Sciatic nerve (tissue), 2 donors: ENCODE measurements around the gene SRC. TPM values are rescaled to one million over a fixed set of nuclear protein-coding genes. Genes with fewer than 3 reads are reported as not detected.

Experiments
- ATAC-seq: fragments of 200-7000 bp; cut with Tn5 transposase; one replicate; pipeline ENCODE4 v1.9.1; 2020; ENCODE audit warnings: mild to moderate bottlenecking, moderate library complexity
- DNase-seq: peaks from one replicate; pipeline ENCODE4 v3.0.0-alpha.2; 2020; ENCODE audit warnings: low spot score
- intact Hi-C: fragments of 100-400 bp; cut with DNase I; formaldehyde crosslinking; loops from one replicate; pipeline ENCODE4 v1.14.2; 2022
- total RNA-seq: library from RNA; stranded (reverse); fragmentation: NEBNext Ultra II Directional; extraction: Animal tissue kit (Norgen Biotek cat#: 25700); gene quantifications from one replicate; pipeline ENCODE4 v1.2.1, GENCODE V29; 2021
- donor health status: DM: no; HTN: no; CAD: no.
- donor health status: DM: no; HTN: no; CAD: no.

SRC gene
- total RNA-seq, 1 donor from 2014 or later = 23.7 TPM

DNA sequence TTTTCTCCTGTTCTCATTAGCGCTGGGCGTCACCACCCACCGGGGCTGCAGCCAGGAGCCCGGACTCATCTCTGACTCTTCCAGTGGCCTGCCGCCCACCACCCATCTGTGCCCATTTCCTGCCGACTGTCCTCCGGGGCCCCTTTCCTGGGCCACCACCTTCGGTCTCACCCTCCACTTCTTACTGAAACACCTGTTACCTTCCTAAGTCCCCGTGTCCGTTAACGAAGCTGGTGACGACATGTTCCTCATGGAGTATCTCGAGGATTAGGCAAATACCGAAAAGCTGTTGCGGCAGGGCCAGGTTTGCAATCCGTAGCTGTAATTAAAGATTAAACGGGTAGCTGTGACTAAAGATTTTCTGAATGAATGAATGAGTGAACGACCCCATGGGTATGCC is 80.2 kb downstream of the SRC start:
- intact Hi-C loops = no loop called here
- DNase-seq (no peak), ATAC-seq (no peak)

DNA sequence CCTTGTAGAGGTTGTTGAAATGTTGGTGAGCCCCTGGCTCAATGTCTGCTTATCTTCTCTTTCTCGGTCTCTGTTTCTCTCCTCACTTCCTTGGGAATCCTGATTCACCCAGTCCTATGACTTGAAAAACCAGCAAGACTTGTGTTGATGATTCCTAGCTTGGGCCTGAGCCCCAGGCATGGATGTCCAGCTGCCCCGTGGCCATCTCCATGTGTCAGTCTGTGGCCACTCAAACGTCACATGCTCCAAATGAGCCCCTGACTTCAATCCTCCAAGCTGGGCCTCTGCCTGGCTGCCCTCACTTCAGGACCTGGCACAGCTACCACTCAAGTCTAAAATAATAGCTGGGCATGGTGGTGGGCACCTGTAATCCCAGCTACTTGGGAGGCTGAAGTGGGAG is 81.0 kb downstream of the SRC start:
- DNase-seq (no peak), ATAC-seq (no peak)
- intact Hi-C loops = loop anchor here (1.0 kb wide), 1 partner anchor 43 kb away; no protein-coding TSS in a partner anchor

- no peak for ATAC-seq
- DNase-seq = no peak
- intact Hi-C loops = no loop called here
These were observed 84.1 kb downstream of the SRC start for GRCh38 chr20:37430044-37430443.

DNA sequence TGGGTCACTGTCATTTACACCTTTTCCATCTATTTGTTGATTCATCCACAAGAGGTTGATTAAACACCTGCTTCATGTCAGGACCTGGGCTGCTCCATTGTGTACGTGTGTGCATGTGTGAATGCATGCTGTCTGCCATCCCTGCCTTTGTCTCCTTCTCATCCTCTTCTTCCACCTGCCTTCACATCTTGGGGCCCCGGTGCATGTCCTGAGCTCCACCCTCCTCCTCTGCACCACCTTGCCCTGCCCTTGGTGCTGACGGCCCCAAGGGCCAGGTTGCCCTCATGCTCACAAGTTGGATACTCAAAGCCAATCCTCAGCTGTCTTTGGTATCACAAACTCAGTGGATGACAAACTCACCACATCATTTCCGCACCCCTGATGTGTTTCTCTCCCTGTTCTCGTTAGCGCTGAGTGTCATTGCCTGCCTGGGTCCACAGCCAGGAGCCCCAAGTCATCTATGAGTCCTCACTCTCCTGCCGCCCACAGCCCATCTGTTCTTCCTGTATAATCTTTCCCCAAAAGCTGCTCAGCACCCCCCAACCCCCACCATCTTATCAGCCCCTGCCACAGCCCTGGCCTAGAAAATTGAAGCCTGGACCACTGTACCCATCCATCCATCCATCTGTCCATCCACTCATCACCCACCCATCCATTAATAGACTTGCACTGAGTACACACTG is 85.0 kb downstream of the SRC start:
- ATAC-seq (no peak), DNase-seq (no peak)
- intact Hi-C loops = no loop called here

DNA sequence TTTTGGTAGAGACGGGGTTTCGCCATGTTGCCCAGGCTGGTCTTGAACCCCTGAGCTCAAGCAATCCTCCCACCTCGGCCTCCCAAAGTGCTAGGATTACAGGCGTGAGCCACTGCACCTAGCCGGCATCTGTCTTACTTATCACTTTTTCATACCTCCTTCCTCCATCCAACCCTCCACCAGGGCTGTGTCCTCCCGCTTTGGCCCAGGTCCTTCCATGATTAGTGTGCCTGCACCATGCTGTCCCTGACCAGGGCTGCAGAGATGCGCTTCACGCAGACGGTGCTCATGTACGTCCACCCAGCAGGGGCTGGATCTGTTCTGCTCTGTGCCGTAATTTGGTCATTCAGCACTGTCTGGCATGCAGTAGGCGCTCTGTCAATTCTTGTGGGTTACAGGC is 85.8 kb downstream of the SRC start:
- DNase-seq (no peak), ATAC-seq (no peak)
- intact Hi-C loops = no loop called here

DNA sequence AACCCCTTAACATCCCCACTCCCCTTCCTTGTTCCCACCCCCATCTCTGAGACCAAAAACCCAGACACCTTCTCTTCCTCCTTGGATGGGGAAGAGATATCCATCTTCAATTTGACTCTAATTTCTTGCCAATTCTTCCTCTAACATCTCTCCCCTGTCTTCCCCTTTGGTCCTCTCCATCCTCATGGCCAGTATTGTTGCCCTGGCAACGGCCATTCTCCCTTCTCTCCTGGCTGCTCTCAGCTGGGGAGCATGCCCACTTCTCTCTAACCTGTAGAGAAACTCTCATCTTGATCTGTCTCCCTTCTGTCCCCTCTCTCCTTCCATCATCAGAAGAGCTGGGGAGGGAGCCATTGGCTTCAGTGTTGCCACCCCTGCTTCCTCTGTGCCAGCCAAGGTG is 86.7 kb downstream of the SRC start:
- intact Hi-C loops = no loop called here
- ATAC-seq (no peak), DNase-seq (no peak)

DNA sequence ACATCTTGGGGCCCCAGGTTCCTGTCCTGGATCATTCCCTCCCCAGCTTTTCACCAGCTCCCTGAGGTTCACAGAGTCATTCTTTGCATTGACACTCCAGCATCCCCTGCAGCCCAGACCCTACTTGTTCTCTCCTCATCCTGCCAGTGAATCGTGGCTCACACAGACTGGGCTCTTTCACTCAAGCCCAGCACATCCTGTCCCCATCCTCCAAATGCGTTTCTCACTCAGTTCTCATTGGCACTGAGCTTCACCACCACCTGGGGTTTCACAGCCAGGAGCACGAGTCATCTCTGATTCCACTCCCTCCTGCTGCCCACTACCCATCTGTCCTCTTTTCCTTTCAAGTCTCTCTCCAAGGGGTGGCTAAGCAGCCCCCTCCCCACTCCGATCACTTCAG is 89.7 kb downstream of the SRC start:
- DNase-seq = no peak
- no peak for ATAC-seq
- intact Hi-C loops = no loop called here

DNA sequence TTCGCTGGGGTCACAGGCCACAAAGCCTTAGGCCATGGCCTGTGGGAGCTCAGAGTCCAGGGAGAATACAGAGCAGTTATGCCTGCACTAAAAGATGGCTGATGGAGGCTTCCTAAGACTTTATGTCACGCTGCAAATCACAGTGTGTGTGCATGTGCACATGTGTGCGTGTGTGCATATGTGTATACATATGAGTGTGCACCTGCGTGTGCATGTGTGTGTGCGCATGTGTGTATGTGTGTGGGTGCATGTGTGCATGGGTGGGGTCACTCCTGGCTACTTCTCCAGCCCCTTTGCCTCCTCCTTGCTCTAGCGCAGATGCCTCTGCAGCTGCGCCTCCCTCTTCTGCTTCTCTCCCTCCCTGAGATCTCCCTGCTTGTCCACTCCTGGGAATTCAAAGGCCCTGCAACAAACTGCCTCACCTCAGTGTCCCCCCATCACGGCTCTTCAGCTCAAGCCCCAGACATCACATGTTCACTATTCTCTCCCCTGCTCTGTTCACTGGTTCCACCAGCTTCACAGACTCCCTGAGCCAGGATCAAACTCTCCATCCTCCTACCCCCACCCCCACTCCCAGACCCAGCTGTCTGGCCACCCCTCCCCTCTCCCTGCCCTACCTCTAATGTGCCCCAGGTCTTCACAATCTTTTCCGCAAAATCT is 90.7 kb downstream of the SRC start:
- intact Hi-C loops = no loop called here
- no peak for DNase-seq
- no peak for ATAC-seq

- ATAC-seq (no peak), DNase-seq (no peak)
- intact Hi-C loops = no loop called here
These were observed 91.7 kb downstream of the SRC start for GRCh38 chr20:37437676-37438075.

GRCh38 chr20:37438464-37439222 is 92.7 kb downstream of the SRC start:
- no peak for ATAC-seq
- intact Hi-C loops = no loop called here

GRCh38 chr20:37439223-37439933 is 93.4 kb downstream of the SRC start:
- DNase-seq (no peak), ATAC-seq (no peak)
- intact Hi-C loops = no loop called here

More at GRCh38 chr20:37438464-37439222, 92.7 kb downstream of the SRC start:
- DNase-seq = no peak

DNA sequence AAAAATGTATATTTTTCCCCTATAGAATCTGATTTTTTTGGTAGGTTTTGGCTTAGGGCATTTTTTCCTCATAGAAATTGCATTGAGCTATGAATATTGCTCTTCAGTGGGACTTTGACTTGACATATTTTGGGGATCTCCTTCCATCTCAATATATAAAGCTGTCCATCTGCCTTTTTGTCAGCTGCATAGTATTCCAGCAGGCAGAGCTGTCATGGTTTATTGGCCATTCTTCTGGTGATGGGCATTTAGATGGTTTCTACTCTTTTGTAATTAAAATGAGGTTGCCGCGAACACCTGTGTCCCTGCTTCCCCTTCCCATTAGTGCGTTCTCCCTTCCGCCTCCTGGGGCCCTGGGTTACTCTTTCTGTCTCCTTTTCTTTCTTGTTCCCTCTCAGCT is 95.1 kb downstream of the SRC start:
- ATAC-seq (no peak), DNase-seq (no peak)
- intact Hi-C loops = no loop called here

DNA sequence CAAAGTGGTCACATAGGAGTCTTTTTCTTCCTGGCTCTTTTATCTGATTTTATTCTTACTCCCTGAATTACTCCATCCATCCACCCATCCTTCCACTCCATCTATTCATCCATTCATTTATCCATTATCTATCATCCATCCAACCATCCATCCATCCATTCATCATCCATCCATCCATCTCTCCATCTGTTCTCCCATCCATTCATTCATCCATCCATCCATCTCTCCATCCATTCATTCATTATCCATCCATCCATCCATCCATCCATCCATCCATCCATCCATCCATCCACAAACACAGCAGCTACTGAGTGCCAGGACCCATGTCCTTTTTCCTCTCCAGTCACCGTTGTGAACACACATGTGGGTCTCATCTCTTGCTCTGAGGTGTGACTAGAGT is 96.6 kb downstream of the SRC start:
- DNase-seq (no peak), ATAC-seq (no peak)
- intact Hi-C loops = no loop called here

DNA sequence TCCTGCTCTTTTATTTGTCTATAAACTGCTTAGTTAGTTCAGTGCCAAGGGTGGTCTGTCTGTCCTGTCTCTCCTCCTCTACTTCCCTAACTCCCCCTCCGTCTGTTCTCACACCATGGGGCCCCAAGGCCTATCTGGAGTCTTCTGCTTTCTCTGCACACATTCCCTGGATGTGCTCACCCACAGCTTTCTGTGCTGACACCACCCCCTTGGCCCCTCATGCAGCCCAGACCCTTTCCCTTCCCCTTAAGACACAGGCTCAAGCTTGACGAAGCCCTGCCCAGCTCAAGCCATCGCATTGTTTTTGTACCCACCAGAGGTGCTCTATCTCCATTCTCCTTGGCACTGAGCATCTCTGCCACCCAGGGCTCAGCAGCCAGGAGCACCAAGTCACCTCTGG is 97.0 kb downstream of the SRC start:
- intact Hi-C loops = no loop called here
- no peak for DNase-seq

DNA sequence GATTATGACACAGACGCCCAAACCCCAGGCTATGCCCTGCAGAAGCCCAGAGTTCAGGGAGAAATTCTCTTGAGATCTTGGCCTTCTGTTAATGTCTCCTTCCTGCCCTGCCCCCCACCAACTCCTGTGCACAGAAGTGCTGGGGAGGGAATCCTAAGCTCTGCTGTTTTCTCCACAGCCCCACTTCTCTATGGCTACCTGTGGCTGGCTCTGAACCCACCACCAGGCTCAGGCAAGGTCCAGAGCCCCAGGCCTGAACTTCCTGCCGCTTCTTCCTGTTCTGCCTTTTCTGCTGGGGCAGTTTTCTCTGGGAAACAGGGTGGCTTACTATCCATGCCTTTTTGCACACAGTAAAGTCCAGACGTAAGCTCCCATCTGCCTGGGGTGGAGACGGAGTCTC is 97.7 kb downstream of the SRC start:
- no peak for ATAC-seq
- DNase-seq = no peak
- intact Hi-C loops = no loop called here

More for the DNA sequence above, 97.0 kb downstream of the SRC start:
- ATAC-seq = no peak

GRCh38 chr20:37445041-37445440 is 99.1 kb downstream of the SRC start:
- intact Hi-C loops = no loop called here
- DNase-seq = no peak
- ATAC-seq = no peak

DNA sequence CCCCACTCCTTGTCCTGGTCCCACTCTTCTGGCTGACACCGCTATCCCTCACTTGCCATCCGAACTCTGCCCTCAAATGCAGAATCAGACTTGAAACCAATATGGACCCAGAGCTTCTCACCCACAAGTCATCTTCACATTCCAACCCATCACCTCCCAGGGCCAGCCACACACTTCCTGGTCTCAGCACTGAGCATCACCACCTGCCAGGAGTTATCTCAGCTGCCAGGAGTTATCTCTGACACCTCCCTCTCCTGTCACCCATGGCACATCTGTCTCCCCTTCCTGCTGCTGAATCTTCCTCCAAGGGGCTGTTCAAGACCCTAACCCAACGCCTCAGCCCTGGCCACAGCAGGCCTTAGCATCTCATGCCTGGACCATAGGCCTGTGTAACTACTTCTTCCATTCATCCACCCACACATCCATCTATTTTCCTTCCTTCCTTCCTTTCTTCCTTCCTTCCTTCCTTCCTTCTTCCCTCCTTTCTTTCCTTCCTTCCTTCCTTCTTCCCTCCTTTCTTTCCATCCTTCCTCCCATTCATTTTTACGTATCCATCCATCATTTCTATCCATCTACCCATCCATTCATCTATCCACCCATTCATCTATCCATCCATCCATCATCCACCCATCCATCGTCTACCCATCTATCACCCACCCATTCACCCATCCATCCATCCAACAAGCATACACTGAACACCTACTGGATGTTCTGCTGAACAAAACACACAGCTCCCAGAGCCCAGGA is 100.5 kb downstream of the SRC start:
- DNase-seq (no peak), ATAC-seq (no peak)
- intact Hi-C loops = no loop called here

DNA sequence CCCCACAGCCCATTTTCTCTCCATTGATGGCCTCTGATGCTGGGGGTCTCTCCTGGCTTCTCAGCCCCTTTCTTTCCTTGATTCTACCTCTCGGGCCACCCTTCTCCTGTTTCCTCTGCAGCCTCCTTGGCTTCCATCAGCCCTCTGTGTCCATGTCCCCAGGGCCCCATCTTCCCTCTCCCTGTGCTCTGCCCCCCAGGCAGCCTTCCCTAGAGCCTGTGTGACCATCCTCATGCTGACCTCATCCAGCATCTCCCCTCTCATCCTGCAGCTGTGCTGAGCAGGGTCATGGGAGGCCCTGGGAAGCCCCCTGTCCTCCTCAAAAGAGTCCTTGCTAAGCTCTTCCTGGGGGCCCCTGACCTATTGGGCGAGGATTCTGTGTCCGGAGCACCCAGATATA is 101.7 kb downstream of the SRC start:
- intact Hi-C loops = no loop called here
- ATAC-seq (no peak), DNase-seq (no peak)

DNA sequence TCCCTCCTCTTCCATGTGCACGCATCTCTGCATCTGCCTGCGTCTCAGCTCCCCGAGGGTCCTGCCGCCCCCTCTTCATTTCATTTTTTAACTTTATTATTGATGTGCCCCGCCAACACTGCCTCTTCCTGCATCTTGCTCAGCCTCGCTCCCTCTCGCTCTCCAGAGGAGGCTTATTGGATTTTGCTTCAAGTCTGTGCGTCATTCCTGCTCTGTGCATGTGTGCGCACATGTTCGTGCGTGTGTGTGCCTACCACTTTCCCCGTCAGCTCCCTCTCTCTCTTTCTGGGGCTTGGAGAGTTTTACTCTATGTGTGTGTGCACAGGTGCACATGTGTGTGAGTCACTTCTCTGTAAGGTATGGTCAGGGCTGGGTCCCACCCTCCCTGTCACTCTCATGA is 103.3 kb downstream of the SRC start:
- no peak for DNase-seq
- intact Hi-C loops = no loop called here
- ATAC-seq = no peak
